Activated T-cell treated with anti-CD3 and anti-CD28 coated beads for 4 hours (primary cell): Measurements from ENCODE around the gene RNF220.

Experiments used
- DNase-seq: peaks from one replicate; pipeline ENCODE4 v3.0.0-alpha.2; 2020

The RNF220 gene

DNA sequence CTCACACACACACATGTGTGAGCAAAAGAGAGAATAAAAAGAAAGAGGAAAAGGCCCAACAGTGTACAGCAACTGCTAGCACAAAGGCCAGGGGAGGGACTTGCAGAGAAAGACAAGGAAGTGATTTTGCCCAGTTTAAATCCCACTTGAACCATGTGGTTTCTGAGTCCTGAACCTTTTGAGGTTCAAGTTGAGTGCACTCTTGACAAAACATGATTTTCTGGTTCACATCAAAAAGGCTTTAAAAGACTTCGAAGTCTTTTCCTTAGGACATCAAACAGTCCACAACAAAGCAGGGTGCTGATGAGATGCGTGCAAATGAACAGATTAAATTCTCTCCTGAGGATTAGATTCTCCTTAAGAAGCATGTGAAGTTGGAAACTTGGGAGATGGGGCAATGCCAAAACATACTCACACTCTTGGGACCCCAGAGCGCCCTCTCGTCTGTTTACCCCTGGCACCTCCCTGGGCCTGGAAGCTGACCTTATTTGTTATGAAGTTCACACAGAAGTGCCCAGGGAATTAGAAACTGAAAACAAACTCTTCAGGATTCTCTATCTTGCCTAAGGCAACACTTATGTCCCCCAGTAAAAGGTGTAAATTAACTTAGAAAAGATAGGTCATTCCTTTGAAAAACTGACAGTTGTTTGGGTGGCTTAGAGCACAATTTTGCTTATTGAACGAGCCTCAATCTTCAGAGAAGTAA, 31.5 kb downstream of the RNF220 start:
- no peak for DNase-seq

DNA sequence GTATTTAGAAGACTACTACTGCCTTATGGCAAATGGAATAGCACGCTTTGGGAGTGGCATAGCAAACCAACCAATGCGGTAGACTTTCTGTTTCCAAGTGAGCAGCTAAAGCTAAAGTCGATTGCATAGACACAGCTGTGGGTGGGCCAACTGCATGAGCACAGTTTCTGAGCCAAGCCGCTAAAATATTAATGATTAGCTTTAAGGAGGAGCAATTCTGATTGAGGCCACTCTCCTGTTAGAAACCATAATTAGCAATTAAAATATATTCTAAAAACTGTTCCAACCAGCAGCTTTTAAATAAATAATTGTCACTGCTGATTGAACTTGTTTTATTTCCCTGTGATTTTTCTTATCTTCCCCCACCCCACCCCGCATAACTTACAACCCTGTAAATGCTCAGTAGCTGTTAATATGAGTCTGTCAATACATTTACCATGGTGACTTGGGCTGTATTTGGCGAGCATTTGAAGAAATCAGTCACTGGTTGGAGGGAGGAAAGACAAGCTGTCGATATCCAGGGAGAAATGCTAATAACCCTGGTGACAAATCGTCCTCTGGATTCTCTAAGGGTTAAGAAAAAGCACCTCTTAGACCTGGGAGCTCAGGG, 32.2 kb downstream of the RNF220 start:
- DNase-seq = no peak

DNA sequence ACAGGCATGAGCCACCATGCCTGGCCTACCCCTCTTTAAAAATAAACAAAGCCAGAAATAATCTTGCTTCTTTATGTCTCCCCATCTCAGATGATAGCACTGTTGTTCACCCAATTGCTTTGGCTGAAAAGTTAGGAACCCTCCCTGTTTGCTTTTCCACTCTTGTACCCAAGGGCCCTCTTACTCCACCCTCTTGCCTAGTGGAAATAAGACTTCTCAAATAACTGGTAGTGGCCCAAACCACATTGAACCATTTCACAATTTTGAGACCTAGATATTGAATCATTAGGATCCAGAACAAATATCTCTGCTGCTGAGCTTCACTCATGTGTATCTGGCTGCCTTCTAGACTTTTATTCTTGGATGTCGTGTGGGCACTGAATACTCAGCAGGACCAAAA, 37.7 kb downstream of the RNF220 start:
- no peak for DNase-seq

DNA sequence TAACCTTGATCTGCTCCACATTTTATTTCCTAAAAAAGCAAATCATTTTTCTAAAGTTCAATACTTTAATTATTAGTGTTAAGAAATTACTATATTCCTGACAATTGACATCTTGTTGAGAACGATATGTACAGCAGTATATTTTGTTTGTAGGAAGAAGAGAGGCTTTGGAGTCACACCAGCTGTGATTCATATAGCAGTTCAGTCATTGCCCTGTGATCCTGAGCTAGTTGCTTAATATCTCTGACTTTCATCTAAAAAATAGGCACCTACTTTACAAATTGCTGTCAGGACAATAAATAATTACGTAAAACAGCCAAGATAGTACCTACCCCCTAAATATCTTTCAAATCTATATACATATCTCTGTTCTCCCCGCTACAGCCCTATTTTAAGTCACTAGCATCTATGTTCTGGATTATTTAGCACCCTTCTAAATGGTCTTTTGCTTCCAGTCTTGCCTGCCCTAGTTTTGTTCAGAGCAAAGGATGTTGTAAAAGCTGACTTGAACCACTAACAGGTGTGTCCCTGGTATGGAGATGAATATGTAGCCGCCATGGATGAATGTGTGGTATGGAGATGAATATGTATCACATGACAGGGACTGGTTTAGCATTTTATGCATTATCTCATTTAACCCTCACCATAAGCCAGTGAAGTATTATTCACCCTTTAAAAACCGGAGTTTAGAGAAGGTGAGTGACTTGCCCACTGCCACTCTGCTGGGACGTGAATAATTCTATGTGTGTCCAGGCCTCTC, 42.2 kb downstream of the RNF220 start:
- DNase-seq = no peak

DNA sequence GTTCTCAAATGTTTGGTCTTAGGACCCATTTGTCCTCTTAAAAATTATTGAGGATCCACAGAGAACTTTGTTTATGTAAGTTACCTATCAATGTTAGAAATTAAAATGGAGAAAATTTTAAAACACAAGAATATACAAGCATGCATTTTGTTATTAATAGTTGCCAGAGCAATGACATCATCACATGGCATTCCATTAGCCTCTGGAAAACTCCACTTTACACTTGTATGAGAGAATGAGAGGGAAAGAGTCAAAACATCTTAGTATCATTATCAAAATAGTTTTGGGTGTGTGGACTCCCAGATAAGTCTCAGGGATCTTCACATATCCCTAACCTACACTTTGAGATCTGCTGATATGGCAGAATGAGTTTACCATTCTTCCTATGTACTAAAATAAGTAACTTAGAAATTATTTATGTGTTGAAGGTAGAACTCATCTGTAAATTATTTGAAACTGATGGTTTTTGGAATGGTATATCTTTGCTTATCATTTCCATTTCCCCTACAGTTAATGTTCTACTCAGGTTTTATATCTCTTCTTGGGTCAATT, 48.8 kb downstream of the RNF220 start:
- DNase-seq = no peak

DNA sequence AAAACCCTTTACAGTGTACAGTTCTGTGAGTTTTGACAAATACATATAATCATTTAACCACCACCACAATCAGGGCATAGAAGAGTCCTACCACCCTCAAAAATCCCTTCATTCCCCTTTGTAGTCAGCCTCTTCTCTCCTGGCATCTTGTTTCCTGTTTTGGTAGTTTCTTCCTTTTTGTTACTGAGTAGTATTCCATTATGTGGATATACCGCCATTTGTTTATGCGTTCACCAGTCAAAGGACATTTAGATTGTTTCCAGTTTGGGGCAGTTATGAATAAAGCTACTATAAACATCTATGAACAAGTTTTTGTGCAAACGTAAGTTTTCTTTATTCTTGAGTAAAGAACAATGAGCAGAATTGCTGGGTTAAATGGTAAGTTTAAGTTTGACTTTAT, 49.6 kb downstream of the RNF220 start:
- DNase-seq = no peak

DNA sequence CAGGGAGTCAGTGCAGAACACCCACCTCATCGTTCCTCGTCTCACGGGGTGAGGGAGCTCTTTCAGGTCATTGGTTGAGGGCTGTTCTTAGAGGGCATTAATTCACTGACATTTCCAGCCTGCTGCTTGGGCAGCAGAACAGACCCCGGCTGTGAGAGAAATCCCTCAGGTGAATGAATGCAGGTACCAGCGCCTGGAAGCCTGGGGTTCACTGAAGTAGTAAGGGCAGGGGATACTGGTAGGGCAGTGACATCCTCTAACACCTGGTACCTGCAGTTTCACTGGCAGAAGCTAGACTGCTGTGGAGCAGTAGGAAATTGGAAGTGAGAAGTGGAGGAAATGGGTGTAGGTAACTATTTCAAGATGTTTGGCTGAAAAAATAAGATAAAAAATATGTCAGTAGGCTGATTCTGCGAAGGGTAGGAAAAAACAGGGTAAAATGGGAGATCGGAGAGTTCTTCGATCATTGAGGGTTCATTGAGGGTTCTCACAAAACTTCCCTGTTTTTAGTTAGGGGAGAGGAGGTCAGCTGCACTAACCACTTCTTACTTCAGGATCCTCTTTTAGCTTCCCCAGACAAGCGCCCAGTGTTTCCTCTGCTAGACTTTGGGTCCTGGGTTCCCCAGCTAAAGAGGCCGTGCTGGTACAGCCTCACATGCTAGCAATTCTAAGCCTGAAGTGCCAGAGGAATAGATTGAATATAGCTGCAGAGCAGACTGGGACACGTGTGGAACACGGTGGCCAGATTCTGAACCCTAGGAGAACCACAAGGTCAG, 55.2 kb downstream of the RNF220 start:
- no peak for DNase-seq

DNA sequence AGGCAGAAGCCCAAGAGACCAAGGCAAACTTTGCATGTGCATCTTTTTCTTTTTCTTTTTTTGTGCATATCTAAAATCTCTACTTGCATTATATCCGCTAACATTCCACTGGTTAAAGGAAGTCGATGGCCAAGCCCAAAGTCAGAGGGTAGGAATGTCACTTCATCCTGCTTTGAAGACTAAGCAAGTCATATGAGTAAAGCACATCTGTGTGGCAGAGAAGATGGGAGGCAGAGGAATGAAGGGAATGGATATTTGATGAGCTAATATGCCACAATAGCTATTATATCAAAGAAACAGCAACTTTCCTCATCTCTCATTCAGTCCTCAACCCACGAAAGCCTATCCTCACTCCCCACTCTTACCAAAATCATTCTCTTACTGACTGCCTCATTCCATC, 59.3 kb downstream of the RNF220 start:
- DNase-seq = no peak

DNA sequence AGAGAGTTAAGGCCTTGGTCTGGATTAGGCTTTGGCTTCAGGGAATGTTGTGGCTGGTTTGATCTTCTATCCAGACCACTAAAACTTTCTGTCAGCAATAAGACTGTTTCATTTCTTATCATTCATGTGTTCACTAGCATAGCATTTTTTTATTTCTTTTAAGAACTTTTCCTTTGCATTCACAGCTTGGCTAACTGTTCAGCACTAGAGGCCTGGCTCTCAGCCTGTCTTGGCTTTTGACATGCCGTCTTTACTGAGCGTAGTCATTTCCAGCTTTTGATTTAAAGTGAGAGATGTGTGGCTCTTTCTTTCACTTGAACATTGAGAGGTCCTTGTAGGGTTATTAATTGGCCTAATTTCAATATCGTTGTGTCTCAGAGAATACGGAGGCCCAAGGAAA, 62.5 kb downstream of the RNF220 start:
- no peak for DNase-seq

DNA sequence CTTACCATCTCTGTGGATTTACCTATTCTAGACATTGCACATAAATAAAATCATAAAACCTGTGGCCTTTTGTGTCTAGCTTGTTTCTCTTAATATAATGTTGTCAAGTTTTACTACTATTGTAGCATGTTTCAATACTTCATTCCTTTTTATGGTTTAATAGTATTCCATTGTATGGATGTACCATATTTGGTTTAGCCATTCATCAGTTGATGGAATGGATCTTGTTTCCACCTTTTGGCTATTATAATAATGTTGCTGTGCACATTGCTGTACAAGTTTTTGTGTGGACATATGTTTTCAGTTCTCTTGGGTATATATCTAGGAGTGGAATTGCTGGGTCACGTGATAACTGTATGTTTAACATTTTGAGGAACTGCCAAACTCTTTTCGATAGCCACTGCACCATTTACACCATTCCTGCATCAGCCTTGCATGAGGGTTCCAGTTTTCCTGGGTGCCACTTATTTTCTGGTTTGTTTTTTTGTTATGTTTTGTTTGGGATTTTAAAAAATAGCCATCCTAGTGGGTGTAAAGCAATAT, 66.9 kb downstream of the RNF220 start:
- DNase-seq = no peak

DNA sequence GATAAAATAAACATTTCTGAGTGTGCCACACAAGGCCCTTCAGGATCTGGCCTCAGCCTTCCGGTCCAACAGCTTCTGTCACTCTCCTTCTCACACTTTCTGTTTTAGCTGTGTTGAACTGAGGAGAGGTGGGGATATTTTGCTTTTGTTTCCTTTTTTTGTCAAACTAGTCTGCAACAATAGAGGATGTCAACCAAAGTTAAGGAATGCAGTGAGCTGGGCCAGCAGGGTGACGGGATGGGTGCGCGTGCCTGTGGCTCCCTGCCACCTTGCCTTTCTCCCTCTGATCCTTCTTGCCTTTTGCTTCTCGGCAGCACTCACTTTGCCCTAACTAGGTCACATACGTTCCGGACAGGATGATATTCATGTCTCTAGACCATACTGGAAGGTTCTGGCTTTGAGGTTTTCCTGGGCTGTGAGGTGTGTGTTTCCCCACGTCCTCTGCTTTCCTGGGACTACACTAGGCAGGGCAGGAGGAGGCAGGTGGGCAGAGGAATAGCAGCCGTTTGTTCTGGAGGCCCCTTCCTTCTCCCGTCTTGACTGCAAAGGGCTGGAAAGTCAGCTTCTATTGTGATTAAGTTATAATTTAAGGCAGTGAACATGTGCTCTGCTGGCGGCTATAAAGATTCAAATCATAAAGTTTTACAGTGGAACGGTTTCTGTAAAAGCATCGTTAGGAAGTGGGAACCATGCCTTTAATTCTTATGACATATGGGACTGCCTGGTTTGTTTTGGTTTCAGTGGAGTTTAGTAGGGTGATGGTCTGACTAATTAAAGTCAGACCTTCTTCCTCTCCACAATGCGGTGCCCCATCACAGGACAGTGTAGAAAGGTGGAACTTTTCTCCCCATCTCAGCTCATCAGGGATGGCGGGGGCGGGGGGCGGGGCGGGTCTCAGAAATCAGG, 67.8 kb downstream of the RNF220 start:
- no peak for DNase-seq

DNA sequence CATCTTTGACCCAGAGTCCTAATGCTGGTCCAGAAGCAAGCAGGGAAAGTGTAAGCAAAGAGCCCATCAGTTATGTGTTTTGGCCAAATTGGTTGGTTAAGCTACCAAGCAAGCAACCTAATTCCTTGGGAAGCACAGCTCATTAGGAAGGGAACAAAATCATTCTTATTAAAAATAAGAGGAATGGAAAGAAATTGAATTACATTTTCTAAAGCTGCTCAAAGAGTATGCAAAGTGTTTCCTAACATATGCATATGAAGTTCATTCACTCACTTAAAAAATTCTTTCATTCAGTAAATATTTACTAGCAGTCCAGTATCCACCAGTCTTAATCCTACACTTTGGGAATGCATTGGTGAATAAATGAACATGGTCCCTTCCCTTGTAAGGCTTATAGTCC, 71.8 kb downstream of the RNF220 start:
- DNase-seq = no peak

DNA sequence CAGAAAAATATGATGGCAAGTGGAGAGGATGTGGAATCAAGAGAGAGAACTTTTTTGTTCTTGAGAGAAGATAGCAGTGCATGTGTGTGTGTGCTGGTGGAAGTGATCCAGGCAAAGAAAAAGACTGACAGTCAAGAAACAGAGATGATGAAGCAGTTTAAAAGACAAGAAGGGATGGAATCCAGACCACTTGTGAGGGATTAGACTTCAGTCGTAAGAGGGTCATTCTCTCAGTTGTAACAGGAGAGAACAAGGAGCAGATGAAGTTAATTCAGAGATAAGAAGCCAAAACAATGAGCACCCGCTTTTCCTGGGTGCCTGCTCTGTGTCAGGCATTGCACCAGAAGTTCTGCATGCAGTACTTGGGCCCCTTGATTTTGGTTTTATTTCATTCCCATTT, 76.6 kb downstream of the RNF220 start:
- no peak for DNase-seq

DNA sequence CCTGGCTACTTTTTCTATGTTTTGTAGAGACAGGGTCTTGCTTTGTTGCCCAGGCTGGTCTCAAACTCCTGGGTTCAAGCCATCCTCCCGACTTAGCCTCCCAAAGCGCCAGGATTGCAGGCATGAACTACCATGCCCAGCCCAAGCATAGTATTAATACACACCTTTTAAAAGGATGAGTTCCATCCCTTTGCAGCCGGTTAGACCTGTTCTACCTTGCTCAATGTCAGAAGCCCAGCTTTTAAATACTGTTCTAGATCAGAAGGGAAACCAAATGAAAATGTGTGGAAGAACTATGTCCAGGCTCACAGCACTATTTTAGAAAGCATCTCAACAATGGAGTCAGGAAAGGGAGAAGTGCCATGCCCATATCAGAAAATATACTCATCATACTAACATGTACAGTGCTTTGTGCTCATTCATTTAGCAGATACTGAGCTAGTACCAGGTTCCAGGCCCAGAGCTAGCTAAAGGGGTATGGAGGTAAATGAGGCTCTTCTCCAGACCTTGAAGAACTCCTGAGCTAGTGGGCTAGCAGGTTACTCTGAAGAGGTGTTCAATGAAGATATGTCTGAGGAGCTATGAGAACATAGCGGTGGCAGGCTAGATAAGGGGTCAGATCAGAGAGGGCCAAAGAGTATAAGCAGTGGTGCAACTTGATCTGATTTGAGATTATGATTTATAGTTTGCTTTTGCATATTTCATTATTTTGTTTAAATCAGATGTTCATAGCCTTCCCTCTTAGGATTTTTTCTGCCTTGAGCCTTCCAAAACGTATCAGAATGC, 78.2 kb downstream of the RNF220 start:
- DNase-seq = no peak

DNA sequence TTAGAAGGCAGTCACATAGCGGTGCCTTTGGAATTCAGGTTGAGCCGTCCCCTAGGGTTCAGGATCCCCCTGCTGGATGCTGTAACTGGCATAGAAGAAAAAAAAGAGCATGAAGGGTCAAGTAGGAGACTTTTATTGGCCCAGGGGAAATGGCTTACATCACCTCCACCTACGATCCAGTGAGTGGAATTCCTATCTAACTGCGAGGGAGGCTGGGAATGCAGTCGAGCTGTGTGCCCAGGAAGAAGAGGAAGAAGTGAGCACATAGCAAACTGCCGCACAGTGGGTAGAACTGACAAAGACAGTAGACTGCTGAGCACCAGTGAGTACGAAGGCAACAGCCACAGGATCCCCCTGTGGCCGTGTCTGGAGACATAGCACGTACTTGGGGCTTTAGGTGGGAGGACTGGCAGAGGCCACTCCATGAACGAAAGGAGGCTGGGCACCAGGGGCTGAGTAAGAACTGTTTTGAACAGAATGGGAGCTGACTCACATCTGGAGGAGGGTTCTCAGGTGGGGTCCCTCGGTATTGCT, 79.2 kb downstream of the RNF220 start:
- no peak for DNase-seq

DNA sequence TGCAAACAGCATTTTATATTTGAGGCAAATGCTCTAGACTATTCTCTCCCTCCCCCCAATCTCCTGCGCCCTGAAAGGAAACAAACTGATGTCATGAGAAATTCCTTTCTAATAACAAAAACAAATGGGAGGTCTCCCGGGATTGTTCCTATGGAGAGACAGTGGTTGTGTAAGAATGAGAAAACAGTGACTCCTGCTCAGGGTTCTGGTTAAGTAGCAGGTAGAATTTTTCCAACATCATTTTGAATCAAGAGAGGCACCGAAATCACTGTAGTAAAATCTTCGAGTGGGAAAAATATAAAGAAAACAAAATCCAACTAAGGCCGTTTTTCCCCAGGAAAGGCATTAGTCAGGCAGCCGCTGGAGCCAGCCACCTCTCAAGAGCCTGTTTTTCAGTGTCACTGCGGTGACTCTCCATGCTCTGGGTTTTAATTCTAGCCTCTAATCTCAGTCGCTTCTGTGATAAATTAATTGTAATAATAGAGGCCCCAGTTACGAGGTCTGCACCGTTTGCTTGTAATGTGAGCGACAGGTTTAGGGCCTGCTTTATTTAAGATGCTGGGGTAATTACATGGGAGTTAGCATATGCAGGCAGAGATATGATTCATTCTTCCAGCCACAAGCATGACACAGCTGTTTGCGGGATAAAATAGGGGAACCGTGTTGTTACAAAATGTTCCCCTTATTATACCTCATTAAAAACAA, 80.3 kb downstream of the RNF220 start:
- DNase-seq = no peak

DNA sequence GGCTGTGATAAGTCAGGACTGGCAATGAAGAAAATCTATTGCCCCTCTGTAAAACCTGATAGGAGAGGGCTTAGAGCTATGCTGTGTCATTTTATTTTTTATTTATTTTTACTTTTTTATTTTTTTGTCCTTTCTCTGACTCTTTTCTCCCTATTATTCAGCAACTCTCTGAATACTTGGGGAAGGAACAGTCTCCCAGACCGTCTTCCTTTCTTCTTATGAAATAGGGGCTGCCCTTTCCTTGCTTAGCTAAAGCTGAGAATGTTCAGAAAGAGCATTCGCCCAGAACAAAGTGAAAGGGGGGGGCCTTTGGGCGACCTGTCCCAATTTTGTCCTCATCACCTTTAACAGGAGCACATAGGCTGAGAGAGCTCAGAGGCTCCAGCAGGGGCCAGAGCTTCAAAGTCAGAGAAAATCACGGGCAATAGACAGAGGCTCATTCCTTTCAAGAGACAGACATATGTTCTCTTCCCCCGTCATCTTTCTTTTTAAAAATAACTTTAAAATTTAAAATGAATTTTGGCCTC, 80.9 kb downstream of the RNF220 start:
- DNase-seq = no peak

DNA sequence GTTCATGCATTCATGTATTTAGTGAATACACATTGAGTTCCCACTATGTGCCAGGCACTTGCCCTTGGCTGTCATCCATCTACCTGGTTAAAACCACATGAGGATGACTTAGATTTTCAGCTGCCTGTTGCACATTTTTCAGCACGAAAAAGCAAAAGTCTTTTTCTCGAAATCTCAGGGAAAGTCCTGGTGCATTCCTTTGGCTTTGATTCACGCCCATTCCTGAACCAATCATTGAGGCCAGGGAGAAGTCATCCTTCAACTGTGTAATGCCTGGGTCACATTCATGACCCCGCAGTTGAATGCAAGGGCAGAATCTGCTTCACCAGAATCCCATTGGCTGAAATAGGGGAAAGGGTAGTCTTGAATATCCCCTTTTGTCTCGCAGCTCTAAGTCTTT, 84.4 kb downstream of the RNF220 start:
- no peak for DNase-seq

DNA sequence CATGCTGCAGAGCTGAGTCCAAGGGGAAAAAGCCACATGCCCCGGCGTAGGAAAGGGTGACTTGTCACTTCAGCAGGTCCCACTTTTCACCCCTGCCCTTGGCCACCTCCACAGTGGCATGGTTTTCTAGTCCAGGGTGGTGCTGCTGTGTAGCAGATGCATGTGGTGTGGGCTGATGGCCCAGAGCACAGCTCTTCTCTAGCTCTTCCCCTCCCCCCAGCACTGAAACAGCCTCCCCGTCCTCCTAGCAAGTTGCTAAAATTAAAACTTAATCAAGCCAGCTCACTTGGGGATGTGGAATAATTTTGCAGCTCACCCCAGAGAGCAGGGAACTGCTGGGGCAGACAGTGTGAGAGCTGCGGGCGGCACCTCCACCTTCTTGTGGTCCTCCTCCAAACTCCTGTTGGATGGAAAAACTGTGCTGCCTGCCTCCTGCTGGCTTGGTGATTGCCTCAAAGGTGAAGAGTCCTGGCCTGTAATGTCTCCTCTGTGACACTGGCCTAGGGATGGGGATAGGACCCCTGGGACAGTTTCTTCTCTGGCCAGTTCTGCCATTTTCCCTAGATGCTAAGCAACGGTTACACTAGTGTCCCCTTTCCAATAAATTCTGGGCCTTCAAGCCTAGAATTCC, 91.6 kb downstream of the RNF220 start:
- no peak for DNase-seq
